Airway epithelial cell (primary cell): ENCODE measurements around the gene HSFX1. TPM values are rescaled to one million over a fixed set of nuclear protein-coding genes. Genes with fewer than 3 reads are reported as not detected.

ENCODE experiments used
- total RNA-seq: library from RNA; depleted of rRNA; stranded (reverse); fragments of >200 nt; gene quantifications from 2 replicates; pipeline ENCODE4 v1.2.3, GENCODE V29; 2015

The HSFX1 gene, protein sequence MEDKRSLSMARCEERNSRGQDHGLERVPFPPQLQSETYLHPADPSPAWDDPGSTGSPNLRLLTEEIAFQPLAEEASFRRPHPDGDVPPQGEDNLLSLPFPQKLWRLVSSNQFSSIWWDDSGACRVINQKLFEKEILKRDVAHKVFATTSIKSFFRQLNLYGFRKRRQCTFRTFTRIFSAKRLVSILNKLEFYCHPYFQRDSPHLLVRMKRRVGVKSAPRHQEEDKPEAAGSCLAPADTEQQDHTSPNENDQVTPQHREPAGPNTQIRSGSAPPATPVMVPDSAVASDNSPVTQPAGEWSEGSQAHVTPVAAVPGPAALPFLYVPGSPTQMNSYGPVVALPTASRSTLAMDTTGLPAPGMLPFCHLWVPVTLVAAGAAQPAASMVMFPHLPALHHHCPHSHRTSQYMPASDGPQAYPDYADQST
- 0.05 and 0.85 TPM in 2 replicates for total RNA-seq

DNA sequence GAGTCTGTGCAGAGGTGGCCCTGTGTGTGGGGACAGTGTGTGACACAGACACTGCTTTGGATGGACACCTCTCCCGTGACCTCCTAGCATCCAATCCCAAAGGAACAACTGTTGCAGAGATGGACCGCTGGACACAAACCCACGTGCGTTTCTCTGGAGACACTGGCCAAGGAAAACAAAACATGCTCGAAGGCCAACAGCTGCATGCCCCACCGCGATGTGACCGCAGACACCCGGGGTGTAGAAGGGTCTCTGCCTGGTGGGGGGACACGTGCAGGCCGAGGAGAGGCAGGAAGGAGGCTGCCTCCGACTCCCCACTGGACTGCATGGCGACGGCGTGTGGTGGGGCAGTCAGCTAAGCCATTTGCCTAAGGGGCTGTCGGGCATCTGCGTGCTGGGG lies at the start of gene HSFX1:
Gene HSFX1, plus strand, starts transcription at position 301 of the 400 bp plus-strand sequence. CDS start 614 bp downstream, outside the sequence.

DNA sequence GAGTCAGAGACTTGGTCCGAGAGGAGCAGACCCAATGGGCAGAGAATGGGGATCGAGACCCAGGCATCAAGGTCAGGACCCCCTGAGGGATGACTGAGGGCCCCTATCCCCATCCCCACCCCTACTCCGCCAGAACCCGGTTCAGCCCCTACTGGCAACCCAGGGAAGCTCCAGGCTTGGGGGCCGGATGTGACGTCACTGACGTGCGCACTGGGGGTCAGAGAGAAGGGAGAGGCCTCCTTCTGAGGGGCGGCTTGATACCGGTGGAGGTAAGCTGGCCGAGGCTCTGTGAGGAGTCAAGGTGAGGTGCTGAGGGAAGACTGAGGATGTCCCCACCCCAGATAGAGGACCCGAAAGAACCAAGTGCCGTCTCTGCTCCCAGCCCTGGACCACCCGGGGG lies 7.9 kb downstream of the HSFX1 start, which contains the start of gene MAGEA9:
Gene MAGEA9, plus strand, starts transcription at position 204 of the 400 bp plus-strand sequence. CDS start 4,281 bp downstream, outside the sequence.

Other genes with a start within 250 kb of the HSFX1 start
- 9.1 and 12.5 TPM in 2 replicates for gene EOLA1, start 233.1 kb upstream of the HSFX1 start, total RNA-seq
- gene HSFX3, start 224.1 kb upstream of the HSFX1 start, total RNA-seq, result not detected in 2 replicates
- not detected in 2 replicates for gene MAGEA9B, start 186.6 kb upstream of the HSFX1 start, total RNA-seq
- not detected in 2 replicates for gene HSFX2, start 178.8 kb upstream of the HSFX1 start, total RNA-seq
- 11.8 and 16.3 TPM in 2 replicates for gene TMEM185A, start 142.3 kb upstream of the HSFX1 start, total RNA-seq
- not detected in 2 replicates for gene MAGEA11, start 62.0 kb upstream of the HSFX1 start, total RNA-seq
- not detected in 2 replicates for gene MAGEA9, start 7.9 kb downstream of the HSFX1 start, total RNA-seq
- not detected in 2 replicates for gene MAGEA8, start 107.1 kb downstream of the HSFX1 start, total RNA-seq
- not detected in 2 replicates for gene HSFX4, start 155.5 kb downstream of the HSFX1 start, total RNA-seq
- gene EOLA2, start 164.4 kb downstream of the HSFX1 start, total RNA-seq, result 25.7 and 32.9 TPM in 2 replicates